ENCODE data around the gene DHDH.

DHDH gene

DNA sequence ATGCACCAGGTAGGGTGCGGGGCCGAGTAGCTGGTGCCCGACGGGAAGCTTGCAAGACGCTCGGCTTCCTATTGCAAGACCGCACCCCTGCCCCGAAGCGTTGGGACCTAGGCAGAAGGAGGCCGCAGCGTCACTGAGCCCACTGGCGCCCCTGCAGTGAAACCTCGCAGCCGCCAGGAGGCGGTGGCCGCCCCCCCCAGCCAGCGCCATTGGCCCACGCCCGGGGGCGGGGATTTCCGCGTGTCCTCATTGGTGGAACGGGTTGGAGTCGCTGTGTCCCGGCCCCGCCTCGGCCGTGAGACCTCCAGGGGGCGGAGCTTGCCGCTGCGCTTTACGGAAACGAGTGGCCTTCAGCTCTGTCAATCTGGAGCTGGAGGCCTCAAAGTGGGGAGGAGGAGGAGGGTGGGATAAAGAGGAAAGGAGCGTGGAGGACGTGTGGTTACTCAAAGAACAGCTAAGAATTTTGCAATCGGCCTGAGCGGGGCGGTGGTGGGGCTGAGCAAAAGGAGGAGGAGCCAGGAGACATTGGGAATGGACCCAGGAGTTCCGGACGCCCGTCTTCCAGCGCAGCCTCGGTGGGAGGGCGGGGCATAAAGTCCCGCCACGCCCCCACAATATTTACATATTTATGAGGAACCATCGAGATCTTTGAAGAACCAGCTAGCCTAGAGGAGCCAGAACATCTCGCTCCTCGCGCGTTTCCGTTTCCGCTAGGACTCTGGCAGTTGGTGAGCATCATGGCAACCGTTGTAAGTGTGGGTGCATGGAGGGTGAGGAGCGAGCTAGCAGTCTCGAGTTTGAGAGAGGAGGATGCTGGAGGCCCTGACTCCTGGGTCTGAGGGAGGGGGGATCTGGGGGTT is 59.9 kb downstream of the DHDH start, which contains the start of the genes GYS1 and RUVBL2:
Gene GYS1 (minus strand): TSS at position 135 of the 860 bp plus-strand sequence. CDS start 197 bp downstream, outside the sequence.
Gene RUVBL2 (plus strand): TSS at position 713 of the 860 bp plus-strand sequence. CDS start 25 bp downstream, at position 738.
- Histone ChIP-seq H3K9me2 (replicated peaks; ENCODE audit: control insufficient read depth, low read length) (no peaks in the 10 kb centered on the region), H3K9me3 (ENCODE audit: control insufficient read depth, insufficient read depth, low read length) (no peaks in the 10 kb centered on the region), H3K4me1 (ENCODE audit: control insufficient read depth, low read length) (peaks cover 20% of the 10 kb centered on the region), H3K36me3 (ENCODE audit: control insufficient read depth, low read length) (peaks cover 32% of the 10 kb centered on the region), H4K20me1 (ENCODE audit: control insufficient read depth, insufficient read depth, low read depth, low read length) (peaks cover 4% of the 10 kb centered on the region; the same call in 1 of the 2 replicates), H3K79me2 (ENCODE audit: control insufficient read depth, low read length) (peaks cover 66% of the 10 kb centered on the region), H3K4me3 (ENCODE audit: low read length) (peak within 1 kb of the TSS; percentile 81), H3K27me3 (ENCODE audit: control insufficient read depth, low read length) (no peaks in the 10 kb centered on the region), H3K4me2 (ENCODE audit: low read length) (peak within 1 kb of the TSS; percentile 87), H3K27ac (ENCODE audit: low read depth, low read length) (peak within 1 kb of the TSS; percentile 75), H3F3A (ENCODE audit: control insufficient read depth, insufficient read depth) (no peaks in the 10 kb centered on the region)
- TF ChIP-seq, protein P1, sequence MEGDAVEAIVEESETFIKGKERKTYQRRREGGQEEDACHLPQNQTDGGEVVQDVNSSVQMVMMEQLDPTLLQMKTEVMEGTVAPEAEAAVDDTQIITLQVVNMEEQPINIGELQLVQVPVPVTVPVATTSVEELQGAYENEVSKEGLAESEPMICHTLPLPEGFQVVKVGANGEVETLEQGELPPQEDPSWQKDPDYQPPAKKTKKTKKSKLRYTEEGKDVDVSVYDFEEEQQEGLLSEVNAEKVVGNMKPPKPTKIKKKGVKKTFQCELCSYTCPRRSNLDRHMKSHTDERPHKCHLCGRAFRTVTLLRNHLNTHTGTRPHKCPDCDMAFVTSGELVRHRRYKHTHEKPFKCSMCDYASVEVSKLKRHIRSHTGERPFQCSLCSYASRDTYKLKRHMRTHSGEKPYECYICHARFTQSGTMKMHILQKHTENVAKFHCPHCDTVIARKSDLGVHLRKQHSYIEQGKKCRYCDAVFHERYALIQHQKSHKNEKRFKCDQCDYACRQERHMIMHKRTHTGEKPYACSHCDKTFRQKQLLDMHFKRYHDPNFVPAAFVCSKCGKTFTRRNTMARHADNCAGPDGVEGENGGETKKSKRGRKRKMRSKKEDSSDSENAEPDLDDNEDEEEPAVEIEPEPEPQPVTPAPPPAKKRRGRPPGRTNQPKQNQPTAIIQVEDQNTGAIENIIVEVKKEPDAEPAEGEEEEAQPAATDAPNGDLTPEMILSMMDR (IDR thresholded peaks at IDR 0.05; ENCODE audit: low read depth, low read length, poor library complexity, severe bottlenecking), result peak; percentile 79
- TF ChIP-seq EZH2phosphoT487 (IDR thresholded peaks at IDR 0.05; ENCODE audit: borderline replicate concordance, low read length), result no peak

DNA sequence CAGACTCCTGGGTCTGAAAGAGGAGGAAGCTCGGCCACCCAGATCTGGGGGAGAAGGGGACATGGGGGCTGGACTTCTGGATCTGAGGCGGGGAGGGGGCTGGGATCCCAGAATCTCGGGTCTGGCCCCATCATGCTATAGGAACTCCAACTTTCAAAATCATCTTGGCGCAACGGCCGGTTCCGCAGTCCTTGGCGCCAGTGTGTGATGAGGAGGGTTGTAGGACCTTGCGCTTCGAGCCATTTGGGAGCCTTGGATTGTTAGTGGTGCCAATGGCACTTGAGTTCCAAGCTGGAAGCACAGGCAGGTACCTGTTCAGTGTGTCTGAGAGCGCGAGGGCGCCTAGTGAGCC is 60.5 kb downstream of the DHDH start:
- H3K9me3 ChIP-seq (ENCODE audit: control insufficient read depth, insufficient read depth, low read length), result no peaks in the 10 kb centered on the region
- H3F3A ChIP-seq (ENCODE audit: control insufficient read depth, insufficient read depth), result no peaks in the 10 kb centered on the region
- peak overlapping the region; percentile 86 for H3K4me2 ChIP-seq (ENCODE audit: low read length)
- peak overlapping the region; percentile 75 for H3K27ac ChIP-seq (ENCODE audit: low read depth, low read length)
- H3K9me2 ChIP-seq (replicated peaks; ENCODE audit: control insufficient read depth, low read length), result no peaks in the 10 kb centered on the region
- H3K4me1 ChIP-seq (ENCODE audit: control insufficient read depth, low read length), result peaks cover 20% of the 10 kb centered on the region
- peaks cover 4% of the 10 kb centered on the region; the same call in 1 of the 2 replicates for H4K20me1 ChIP-seq (ENCODE audit: control insufficient read depth, insufficient read depth, low read depth, low read length)
- H3K27me3 ChIP-seq (ENCODE audit: control insufficient read depth, low read length), result no peaks in the 10 kb centered on the region
- peak overlapping the region; percentile 81 for H3K4me3 ChIP-seq (ENCODE audit: low read length)
- no peak for TF ChIP-seq EZH2phosphoT487 (IDR thresholded peaks at IDR 0.05; ENCODE audit: borderline replicate concordance, low read length)
- TF ChIP-seq, protein P1 (IDR thresholded peaks at IDR 0.05; ENCODE audit: low read depth, low read length, poor library complexity, severe bottlenecking), result no peak
- H3K36me3 ChIP-seq (ENCODE audit: control insufficient read depth, low read length), result peaks cover 28% of the 10 kb centered on the region
- peaks cover 72% of the 10 kb centered on the region for H3K79me2 ChIP-seq (ENCODE audit: control insufficient read depth, low read length)

Measured in DOHH2 (cell line).